HG03066 (cell line): Measurements from ENCODE around the gene TEKT2.

Experiments
- ATAC-seq: cut with Tn5 transposase; IDR thresholded peaks from one replicate; pipeline ENCODE4 v1.9.1; 2021; ENCODE audit warnings: low read depth; ENCODE audit not compliant: unreplicated experiment

The TEKT2 gene

DNA sequence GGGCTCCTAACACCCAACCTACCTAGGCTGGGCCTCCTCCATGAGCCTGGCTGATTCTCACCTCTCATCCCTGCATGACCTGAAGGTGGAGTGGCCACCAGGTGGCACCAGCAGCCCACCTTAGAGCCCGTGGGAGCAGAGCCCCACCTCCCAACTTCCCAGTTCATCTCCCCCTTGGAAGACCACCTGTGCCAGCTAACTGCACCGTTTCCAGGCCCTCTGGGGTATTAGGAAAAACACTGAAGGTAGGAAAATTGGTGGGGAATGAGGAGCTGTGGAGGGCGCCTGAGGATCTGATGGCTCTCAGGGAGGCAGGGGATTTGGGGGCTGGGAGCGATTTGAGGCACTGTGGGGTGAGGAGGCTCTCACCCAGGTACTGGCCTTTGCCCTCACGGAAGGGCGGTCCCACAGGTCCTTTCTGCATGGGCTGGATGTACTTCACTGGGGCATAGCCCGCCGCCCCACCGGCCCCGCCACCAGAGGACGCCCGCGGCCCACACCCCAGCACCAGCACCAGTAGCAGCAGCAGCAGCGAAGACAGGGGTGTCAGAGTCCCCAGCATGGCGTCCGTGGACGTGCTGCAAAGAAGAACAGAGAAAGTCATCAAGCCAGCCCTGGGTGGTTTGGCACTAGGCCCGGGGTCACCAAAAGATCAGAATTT lies 15.9 kb downstream of the TEKT2 start:
- no peak for ATAC-seq

DNA sequence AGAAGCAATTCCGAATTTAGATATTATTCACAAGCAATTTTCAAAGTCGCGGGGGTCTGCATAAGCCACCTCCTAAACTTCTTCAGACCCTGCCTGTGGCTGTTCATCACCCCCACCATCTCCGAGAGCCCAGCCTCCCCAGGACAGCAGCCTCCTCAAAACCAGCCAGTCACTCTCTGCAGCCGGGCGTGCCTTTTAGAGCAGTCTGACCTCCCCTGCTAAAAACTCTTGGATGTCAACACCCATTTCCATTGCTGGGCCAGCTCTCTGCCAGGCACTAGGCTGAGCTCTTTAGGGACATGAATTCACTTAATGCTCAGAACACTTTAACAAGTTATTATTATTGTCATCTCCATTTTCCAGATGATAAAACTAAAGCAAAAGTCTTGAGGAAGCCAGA lies 16.5 kb downstream of the TEKT2 start:
- ATAC-seq = no peak

DNA sequence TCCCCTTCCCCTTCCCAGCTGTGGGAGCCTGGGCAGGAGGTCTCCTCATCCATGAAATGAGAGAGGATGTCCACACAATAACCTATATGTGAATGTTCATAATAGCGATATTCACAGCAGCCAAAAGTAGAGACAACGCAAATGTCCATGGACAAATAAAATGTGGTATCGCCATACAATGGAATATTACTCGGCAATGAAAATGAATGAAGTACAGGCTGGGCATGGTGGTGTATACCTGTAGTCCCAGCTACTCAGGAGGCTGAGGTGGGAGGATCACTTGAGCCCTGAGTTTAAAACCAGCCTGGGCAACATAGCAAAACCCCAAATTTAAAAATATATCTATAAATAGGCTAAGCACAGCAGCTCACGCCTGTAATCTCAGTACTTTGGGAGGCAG lies 17.7 kb downstream of the TEKT2 start:
- no peak for ATAC-seq

DNA sequence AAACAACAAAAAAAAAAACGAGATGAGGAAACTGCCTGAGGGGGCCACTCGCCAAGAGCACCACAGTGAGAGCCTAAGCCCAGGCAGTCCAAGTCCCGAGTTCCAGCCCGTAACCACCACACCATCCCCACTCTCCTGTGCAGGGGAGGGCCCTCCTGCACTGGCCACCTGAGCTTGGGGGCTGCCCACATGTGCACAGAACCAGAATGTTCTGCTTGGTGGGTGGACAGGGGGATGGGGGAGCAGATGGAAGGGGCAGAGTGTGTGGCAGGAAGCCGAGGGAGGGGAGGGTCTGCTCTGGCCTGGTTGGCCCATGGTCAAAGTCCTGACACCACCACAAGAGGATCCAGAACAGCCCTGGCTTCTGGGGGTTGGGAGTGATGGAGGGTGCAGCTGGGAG lies 22.4 kb downstream of the TEKT2 start:
- no peak for ATAC-seq

DNA sequence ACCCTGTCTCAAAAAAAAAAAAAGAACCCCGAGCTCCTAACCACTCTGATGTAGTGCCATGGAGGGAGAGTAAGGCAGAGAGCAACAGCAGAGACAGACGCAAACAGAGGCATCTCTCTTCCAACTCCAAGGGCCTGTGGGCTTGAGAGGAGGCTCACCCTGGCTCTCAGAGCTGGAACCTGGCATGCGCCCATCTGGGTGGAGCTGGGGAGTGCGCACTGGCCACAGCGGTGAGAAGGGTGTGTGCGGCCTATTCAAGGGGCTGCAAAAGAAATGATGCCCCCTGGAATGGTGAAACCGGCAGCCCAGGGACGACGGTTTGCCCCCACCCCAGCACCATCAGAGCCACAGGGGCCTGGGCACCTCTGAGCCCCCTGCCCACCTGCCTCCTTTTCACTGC lies 23.5 kb downstream of the TEKT2 start:
- no peak for ATAC-seq

DNA sequence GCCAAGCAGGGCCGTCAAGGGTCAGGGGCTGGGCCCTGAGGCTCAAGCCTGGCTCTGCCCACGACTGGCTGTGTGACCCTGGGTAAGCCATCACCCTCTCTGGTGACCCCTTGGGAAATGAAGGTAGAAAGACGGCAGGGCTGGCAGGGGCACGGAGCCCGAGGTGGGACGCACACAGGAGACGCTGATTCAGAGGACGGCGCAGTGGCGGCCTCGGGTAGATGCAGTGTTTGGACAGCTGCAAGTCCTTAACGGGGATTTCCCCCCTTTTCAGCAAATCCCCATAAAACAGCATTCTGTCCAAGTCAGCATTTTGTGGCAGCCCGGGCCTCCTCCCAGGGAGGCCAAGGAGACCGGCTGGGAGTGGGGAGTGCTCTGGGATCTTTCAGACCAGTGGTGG lies 24.4 kb downstream of the TEKT2 start:
- no peak for ATAC-seq

DNA sequence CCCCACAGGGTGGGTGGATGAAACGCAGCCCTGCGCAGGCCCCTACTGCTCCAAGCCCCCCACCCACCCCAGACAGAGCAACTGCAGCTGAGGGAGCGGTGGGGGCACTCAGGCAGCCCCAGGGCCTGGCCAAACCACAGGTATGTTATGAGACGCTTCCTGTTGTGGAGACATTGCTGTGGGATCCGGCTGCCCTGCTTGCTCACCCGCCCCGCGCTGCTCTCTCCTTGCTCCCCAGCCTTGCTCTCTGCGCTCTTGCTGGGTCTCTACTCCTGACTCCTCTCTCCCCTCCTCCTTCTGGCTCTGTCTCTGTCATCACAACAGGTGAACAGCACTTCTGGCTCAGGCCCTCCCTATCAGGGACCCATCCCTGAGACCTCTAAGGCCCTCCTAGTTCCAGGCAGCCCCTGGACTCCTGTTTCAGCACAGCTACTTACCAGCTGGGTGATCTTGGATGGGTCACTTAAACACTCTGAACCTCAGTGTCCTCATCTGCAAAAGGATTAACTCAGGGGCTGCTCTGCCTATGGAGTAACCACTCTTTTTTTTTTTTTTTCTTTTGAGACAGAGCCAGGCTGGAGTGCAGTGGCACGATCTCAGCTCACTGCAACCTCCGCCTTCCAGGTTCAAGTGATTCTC lies 25.3 kb downstream of the TEKT2 start:
- no peak for ATAC-seq

DNA sequence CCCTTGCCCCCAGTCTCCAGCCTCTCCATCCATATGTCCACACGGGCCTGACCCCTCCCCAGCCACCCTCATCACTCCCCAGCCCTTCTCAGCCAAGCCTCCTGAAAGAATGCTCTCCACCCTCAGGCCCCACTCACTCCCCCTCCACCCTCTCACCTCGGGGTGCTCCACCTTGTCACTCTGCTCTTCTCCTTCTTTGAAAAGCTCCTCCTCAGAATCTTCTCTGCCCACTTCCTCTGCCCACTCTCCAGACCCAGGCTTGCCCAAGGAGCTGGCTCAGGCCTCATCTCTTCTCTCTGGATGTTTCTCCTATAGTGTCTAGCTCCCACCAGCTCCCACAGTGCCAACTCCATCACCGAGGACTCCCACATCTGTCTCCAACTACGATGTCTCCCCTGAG lies 27.3 kb downstream of the TEKT2 start:
- no peak for ATAC-seq

DNA sequence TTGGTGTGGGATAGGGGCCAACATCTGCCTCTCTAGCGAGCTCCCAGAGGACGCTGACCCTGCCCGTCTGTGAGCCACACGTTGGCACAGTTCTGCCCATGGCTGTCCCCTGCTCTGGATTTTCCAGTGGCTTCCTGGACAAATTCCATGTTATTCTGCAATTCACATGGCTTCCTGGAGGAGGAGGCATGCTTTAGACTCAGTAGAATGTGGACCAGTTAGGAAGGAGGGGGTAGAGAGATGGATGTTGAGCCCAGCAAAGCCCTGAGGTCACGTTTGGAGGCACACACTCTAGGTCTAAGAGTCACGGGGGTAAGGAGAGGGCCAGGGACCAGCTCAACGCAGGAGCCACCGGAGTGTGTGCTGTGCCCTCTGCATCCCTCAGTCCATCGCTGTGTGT lies 28.9 kb downstream of the TEKT2 start:
- no peak for ATAC-seq

DNA sequence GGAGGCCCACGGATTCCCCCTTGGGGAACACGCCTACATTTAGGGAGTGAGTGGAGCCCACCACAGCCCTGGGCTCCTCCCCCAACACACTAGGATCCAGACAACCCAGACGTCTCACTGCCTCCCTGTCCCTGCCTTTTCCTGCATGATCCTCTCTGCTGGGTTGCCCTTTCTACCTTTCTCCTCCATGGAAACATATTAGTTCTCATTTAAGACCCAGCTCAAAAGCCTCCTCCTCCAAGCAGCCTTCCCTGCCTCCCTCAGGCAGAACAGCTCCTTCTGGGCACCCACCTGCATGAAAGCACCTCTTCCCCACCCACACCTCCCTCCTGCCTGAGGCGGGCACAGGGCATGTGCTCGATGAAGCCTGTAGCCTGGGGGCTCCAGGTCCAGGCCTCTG lies 30.5 kb downstream of the TEKT2 start:
- no peak for ATAC-seq

DNA sequence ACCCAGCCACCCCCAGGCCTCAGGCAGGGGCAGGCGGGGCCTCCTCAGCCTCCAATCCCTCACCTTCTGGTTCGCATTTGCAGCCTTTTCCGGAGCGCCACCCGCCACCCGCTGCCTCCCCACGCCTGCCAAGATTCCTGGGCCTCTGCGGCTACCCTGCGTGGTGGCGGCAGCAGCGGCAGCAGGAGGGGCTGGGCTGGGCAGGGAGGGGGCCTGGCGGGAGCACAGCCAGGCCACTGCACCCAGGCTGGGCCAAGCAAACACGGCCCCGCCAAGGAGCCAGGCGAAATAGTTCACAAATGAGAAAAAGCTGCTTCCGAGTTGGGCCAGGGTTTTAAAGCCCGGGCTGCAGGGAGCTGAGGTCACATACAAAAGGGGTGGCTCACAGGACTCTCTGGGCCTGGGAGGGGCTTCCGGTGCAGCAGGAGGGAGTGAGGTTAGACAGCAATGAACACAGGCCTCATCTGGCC lies 31.3 kb downstream of the TEKT2 start:
- ATAC-seq = no peak

DNA sequence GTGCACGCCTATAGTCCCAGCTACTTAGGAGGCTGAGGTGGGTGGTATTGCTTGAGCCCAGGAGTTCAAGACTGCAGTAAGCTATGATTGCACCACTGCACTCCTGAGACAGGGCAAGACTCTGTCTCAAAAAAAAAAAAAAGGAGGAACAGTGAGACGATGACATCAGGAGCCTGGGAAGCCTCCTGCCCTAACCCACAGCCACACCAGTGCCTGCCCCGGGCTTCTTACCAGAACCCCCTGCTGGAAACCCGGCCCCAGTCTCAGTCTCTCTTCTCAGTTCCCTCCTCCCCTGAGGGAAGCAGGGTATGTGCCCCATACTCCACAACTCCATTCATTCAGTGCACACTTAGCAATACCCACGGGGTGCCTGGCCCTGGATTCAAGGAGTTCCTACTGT lies 32.0 kb downstream of the TEKT2 start:
- no peak for ATAC-seq

DNA sequence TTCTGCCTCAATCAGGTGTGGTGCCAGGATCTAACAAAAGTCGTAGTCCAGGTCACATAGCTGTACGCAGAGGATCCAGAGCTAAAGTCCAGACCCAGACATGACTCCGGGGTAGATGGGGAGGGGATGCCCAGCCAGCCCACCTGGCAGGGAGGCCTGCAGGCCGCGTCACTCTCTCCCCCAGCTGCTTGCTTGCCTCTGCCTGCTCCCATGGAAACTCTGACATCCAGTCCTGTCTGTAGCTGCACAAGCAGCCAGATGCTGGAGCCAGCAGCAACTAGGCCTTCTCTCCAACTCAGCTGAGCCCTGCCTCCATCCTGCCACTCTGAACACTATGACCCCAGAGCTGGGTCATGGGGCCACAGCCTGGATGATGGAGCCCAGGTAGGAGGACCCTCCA lies 33.0 kb downstream of the TEKT2 start:
- ATAC-seq = no peak

DNA sequence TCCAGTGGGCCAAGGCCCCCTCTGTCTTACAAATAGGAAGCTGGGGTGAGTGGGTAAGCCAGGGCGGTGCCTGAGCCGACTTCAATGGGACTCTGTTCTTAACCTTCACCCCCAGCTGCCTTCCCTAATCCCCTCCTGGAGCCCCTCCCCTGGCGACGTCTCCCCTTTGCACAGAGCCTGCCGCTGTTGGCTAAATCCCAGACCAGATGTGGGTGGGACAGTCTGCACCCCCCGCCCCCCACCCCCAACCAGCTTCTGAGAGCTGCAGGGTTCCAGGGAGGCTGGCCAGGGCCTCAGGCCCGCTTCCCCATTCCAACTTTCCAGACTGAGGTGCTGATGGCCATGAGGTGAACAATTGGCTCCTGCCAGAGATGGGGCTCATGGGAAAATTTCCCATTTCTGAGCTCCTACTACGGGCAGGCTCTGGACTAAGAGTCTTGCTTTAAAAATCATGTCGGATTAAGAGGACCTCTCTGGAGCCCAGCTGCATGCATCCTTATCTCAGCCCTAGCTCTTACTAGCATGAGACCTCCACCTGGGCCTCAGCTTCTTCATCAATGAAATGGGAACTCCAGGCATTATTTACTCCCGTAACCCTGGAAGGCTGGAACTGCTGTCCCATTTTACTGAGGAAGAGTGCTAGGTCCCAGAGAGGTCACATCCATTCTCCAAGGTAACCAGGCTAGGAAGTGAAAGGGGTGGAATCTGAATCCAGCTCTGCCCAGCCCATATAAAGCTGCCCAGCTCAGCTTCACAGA lies 34.7 kb downstream of the TEKT2 start:
- ATAC-seq = no peak

DNA sequence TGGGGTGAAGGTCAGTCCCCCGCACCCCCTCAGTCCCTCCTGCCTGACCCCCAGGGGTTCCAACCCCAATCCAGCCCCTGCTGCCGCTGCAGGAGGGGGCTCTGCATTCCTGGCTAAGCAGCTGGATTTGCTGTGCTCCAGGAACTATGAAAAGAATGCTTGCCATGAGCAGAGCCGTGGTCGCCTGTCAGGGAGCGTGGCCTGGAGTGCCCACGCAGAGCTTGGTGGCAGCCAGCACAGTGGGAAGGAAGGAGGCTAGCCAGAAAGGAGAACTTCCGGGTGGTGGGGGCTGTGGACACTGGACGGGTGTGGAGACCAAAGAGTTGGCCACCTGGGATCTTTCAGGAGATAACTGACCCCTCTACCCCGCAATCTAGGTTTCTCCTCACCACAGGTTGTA lies 35.6 kb downstream of the TEKT2 start:
- ATAC-seq = no peak

DNA sequence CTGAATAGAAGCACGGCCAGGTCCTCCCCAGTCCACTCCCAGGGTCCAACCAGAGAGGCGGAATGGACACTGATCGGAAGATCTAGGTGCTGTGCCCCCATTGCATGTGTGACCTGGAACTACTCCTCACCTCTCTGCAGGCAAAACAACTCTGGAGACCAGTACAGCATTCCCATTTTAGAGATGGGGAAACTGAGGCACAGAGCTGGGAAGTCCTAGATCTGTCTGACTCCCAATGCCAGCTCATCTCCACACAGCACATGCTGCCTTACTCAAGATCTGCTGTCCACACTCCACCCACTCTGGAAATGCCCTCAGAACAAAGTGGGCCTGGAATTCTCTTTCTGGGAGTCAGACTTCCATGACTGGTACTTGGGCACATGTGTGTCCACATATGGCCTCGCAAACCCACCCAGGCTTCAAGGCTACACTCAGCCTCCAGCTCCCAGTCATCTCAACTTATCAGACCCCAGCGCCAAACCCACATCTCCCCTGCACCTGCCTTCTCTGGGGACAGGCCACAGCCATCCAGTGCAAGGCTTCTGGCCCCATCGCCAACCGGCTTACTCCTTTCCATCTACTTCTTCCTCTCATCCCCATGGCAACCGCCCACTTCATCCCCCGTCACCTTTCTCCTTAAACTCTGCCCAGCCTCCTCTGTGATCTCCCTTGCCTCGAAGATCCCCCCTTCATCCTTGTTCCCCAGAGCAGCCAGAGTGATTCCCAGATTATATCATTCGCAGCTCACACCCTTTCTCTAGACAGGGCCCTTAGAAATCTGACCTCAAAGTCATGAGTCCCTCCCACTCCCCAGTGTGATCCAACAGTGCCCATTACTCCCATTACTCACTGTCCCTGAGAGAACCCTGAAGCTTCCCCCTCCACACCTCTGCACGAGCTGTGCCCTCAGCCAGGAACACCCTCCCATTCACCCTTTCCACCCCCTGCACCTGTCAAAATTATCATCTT lies 38.5 kb downstream of the TEKT2 start:
- no peak for ATAC-seq

DNA sequence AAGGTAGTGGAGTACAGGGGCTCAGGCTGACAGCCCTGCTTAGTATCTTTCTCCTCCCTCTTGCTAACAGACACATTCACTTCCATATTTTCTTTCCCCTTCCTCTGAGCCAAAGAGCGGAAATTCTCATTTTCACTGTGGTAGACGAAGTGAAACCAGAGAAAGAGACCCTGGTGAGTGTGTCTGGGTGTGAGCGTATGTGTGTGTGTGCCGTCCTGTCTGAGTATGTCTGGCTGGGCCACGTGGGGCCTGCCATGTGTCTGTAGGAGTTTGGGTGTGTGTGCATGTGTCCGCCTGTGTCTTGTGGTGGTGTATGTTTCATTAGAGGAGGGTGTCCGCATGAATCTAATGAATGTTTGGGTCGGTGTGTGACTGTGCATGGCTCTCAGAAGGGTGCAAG lies 39.5 kb downstream of the TEKT2 start:
- no peak for ATAC-seq

DNA sequence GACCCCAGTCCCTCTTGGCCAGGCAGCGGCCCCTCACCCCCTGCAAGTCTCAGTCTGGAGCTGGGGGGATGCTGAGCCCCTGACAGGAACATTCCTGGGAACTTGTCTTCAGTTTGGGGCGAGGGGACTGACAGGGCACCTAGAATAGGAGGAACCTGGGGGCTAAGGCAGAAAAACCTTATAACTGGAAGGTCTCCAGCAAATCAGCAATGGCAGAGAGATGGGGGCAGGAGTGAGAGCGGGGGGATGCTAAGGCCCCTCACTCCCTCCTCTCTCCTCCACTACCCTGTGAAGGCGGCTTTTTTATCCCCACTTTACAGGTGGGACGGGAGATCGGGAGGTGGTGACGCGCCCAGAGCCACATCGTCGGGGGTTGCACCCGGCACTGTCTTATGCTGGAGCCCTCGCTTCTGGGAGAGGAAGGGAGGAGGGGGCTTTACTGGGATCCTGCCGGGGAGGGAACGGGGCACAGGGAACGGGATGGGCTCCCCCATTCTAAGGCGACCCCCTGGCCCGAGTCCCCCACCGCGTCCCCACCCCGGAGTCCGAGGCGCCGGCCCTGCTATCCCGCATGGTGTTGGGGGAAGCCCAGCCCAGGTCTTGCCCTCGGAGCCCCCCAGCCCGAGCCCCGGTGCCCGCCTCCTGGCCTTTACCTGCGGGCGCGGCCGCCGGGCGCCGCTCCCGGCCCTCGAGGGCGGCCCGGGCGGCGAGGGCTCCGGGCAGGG lies 40.7 kb downstream of the TEKT2 start:
- no peak for ATAC-seq

DNA sequence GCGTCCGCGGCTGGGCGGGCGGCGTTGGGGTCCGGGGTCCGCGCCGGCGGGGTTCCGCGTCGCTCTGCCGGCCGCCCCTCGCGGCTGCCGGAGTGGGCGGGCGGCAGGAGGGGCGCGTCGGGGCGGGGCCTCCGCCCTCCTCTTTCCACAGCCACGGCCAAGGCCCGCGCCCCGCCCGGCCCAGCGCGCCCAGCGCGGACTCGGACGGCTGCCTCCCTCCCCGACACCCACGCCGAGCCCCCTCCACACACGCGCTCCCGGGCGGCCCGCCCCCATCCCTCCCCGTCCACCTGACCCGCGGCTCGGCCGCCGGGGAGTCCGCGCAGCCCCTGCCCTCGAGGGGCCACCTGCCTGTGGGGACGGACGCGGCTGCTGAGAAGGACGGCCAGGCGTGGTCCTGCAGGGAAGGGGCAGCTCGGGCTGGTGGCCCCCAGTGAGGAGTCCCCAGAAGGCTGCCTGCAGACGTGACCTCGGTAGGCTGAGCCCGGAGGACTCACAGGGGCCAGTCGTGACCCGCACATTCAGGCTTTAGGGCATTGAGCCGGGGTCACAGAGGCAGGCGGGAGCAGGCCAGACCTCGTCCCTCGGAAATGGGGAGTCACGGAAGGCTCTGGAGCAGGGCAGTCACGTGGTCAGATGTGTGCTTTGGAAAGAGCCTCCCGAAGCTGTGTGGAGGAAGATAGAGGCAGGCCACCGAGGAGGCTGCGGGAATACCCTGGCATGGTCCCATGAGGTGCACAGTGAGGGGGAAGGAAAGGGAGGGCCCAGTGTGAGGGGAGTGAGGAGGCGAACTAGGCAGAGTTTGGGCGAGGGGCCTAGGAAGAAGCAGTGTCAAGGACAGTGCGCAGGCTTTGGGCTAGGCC lies 41.5 kb downstream of the TEKT2 start, which contains the start of gene COL8A2:
Gene COL8A2 (minus strand): TSS at position 94 of the 863 bp plus-strand sequence. CDS start 24,980 bp downstream, outside the sequence.
- no peak for ATAC-seq
